Gastrocnemius medialis (tissue), 4 donors: Measurements from ENCODE around the gene OR8K3.

ENCODE experiments used
- CTCF ChIP-seq, 5 experiments: fragments of 450-650 bp in 3 of 5; fragments of 200-600 bp in 2 of 5; sonication (generic) in 2 of 5; IDR thresholded peaks in 4 of 5; conservative IDR thresholded peaks in 1 of 5; 1 replicate in 4 of 5; 2 replicates in 1 of 5; pipeline ENCODE4 v1.5.1; 2016 to 2019; ENCODE audit warnings: antibody characterized with exemption in 5 of 5, mild to moderate bottlenecking in 3 of 5, moderate library complexity in 3 of 5
- POLR2A ChIP-seq, 2 donors: fragments of 450-650 bp; IDR thresholded peaks; one replicate each; pipeline ENCODE4 v1.6.1; 2017; ENCODE audit warnings: antibody characterized with exemption in 2 of 2, mild to moderate bottlenecking in 2 of 2, moderate library complexity in 2 of 2

- TF ChIP-seq POLR2A (IDR thresholded peaks at IDR 0.05) (no peak), CTCF (IDR thresholded peaks at IDR 0.05 in 4 of 5, conservative IDR thresholded peaks at IDR 0.05 in 1 of 5) (no peak)
Measured at GRCh38 chr11:56271092-56271491, 43.9 kb upstream of the OR8K3 start.
